Neural crest cell (in vitro differentiated cells): ENCODE data around the gene MEG3. TPM values are rescaled to one million over a fixed set of nuclear protein-coding genes. Genes with fewer than 3 reads are reported as not detected.

ENCODE experiments used
- DNase-seq: peaks from one replicate; pipeline ENCODE4 v3.0.0; 2021; ENCODE audit warnings: low read depth, mixed read lengths, low spot score
- H3K27ac Mint-ChIP-seq: one replicate; pipeline ENCODE4 v1.8.0; 2021; ENCODE audit warnings: mild to moderate bottlenecking, mixed read lengths; ENCODE audit not compliant: unreplicated experiment
- H3K27me3 Mint-ChIP-seq: 2 replicates; pipeline ENCODE4 v1.8.0; 2021; ENCODE audit warnings: low read depth, mild to moderate bottlenecking, mixed read lengths
- H3K36me3 Mint-ChIP-seq: 2 replicates; pipeline ENCODE4 v1.8.0; 2021; ENCODE audit warnings: low read depth, mild to moderate bottlenecking, mixed read lengths
- H3K4me1 Mint-ChIP-seq: 2 replicates; pipeline ENCODE4 v1.8.0; 2021; ENCODE audit warnings: mixed read lengths
- H3K4me3 Mint-ChIP-seq: one replicate; pipeline ENCODE4 v1.8.0; 2021; ENCODE audit warnings: mild to moderate bottlenecking, mixed read lengths
- H3K9me3 Mint-ChIP-seq: 2 replicates; pipeline ENCODE4 v1.8.0; 2021; ENCODE audit warnings: mixed read lengths
- total RNA-seq: library from RNA; stranded (reverse); gene quantifications from 2 replicates; pipeline ENCODE4 v1.2.1, GENCODE V29; 2021
- TF ChIP-seq, protein P1 (sequence below): fragments of 200-600 bp; sonication (generic); conservative IDR thresholded peaks from 2 replicates; pipeline ENCODE4 v1.5.0; 2021; ENCODE audit warnings: antibody characterized with exemption, mild to moderate bottlenecking

MEG3 gene
- total RNA-seq, 1 donor from 2014 or later: 1.0 TPM

DNA sequence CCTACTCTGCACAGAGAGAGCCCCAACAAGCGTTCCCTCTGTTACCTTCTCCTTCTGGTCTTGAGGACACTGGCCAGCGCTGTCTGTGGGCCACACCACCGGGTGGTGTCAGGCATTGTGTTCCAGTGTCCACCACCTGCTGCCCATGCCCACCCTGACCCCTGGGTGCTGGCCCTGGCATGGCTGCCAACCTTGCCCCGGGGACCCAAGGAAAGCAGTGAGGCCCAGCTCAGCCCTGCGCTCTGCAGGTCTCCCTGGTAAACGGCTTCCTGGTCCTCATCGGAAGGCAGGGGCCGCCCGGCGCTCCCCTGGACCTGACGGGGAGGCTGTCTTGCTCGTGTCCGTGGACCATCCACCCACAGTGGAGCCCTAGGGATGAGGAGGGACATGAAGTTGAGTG, 21.8 kb upstream of the MEG3 start:
- TF ChIP-seq, protein P1, sequence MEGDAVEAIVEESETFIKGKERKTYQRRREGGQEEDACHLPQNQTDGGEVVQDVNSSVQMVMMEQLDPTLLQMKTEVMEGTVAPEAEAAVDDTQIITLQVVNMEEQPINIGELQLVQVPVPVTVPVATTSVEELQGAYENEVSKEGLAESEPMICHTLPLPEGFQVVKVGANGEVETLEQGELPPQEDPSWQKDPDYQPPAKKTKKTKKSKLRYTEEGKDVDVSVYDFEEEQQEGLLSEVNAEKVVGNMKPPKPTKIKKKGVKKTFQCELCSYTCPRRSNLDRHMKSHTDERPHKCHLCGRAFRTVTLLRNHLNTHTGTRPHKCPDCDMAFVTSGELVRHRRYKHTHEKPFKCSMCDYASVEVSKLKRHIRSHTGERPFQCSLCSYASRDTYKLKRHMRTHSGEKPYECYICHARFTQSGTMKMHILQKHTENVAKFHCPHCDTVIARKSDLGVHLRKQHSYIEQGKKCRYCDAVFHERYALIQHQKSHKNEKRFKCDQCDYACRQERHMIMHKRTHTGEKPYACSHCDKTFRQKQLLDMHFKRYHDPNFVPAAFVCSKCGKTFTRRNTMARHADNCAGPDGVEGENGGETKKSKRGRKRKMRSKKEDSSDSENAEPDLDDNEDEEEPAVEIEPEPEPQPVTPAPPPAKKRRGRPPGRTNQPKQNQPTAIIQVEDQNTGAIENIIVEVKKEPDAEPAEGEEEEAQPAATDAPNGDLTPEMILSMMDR: no peak
- no peak for DNase-seq
- H3K27me3 Mint-ChIP-seq: no peaks in the 10 kb centered on the region
- peaks cover 1% of the 10 kb centered on the region for H3K36me3 Mint-ChIP-seq
- H3K4me1 Mint-ChIP-seq: peaks cover 19% of the 10 kb centered on the region
- no peaks in the 10 kb centered on the region for H3K9me3 Mint-ChIP-seq
- no peak overlapping the region for H3K27ac Mint-ChIP-seq
- no peak overlapping the region for H3K4me3 Mint-ChIP-seq

DNA sequence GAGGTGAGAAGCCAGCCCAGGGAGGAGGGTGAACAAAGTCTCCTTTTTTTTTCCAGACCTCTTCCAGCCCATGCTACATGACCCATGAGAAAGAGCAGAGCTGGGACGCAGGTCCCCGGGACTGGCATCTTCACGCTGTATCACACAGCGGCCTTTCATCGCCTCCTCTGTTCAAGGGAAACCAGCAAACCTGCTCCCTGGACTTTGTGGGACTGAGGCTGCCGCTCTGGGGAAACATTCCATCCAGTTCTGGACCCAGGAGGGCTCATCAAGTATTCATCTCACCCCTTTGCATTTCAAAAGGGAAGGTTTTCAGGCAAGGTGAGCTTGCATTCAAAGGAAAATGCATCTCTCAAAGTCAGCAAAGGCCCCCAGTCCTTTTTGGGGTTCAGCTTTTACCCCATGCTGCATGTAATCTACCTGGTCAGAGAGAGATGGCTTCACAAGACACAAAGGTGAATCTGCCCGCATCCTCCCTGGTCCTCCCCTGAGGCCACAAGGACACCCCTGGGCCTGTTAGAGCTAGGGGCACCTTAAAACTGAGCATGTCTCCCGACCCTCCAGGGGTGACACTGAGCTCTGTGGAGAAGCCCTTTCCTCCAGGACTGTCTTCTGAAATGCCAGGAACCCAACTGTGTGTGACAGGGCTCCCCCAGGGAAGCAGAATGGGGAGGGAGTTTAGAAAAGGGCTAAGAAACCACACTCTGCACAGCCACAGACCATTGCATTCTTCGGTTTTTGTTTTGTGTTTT, 21.2 kb upstream of the MEG3 start:
- TF ChIP-seq, protein P1: no peak
- Mint-ChIP-seq H3K9me3 (no peaks in the 10 kb centered on the region), H3K4me1 (peaks cover 13% of the 10 kb centered on the region), H3K36me3 (peaks cover 7% of the 10 kb centered on the region), H3K27ac (no peak overlapping the region), H3K27me3 (no peaks in the 10 kb centered on the region), H3K4me3 (no peak overlapping the region)
- DNase-seq: no peak

GRCh38 chr14:100806386-100806785, 19.5 kb upstream of the MEG3 start:
- TF ChIP-seq, protein P1: no peak
- Mint-ChIP-seq H3K9me3 (no peaks in the 10 kb centered on the region), H3K27me3 (no peaks in the 10 kb centered on the region), H3K4me3 (no peak overlapping the region), H3K4me1 (peaks cover 3% of the 10 kb centered on the region), H3K27ac (no peak overlapping the region), H3K36me3 (peaks cover 7% of the 10 kb centered on the region)
- DNase-seq: no peak

DNA sequence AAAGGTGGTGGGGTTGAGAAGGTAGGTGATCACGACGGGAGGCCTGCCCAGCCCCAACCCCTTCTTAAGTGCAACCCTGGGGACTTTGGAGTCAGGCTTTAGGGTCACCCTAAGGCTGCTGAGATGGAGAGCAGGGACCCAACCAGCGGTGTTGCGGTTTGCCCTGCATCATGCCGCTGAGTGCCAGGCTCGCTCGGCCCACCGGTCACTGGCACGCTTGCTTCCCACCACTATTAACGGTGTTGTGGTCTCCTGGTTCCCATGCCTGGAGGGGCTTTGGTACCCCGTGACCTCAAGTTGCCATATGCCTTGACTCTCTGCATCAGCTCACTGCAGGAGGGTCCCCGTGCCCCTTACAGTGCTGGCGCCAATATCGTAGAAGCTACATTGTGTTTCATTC, 18.4 kb upstream of the MEG3 start:
- Mint-ChIP-seq H3K4me1 (no peaks in the 10 kb centered on the region), H3K4me3 (no peak overlapping the region), H3K27ac (no peak overlapping the region), H3K9me3 (no peaks in the 10 kb centered on the region), H3K36me3 (peaks cover 10% of the 10 kb centered on the region), H3K27me3 (no peaks in the 10 kb centered on the region)
- no peak for DNase-seq
- TF ChIP-seq, protein P1: no peak

DNA sequence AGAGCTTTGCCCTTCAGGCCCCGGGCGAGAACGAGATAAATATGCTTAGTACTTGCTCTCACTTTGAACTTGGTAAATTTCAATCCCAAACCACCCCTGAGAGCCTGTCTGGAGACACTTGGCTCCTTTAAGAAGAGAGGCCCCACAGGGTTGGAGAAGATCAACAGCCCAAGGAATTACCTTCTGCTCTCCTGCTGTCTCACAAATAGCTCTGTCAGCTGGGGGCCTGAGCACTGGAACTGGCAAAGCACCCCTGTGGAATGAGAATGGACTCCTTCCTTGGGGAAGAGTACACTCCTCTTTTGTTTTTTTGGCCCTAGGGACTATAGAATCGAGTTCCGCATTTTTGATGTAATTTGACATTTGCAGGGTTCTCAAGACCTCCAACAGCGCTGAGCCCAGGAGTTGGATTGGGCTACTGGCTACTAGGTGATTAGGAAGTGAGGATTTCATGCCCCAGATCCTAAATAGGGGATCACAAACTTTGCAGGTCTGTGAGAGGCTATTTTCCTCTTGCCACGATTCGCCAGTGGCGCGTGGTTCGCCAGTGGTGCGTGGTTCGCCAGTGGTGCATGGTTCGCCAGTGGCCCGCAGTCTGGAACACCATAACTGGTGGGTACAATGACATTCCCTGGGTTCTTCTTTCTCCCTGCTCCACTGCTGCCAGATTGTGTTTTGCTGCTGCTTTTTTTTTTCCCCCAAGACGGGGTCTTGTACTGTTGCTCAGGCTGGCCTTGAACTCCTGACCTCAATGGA, 17.8 kb upstream of the MEG3 start:
- no peaks in the 10 kb centered on the region for H3K27me3 Mint-ChIP-seq
- no peaks in the 10 kb centered on the region for H3K9me3 Mint-ChIP-seq
- H3K36me3 Mint-ChIP-seq: peaks cover 10% of the 10 kb centered on the region
- TF ChIP-seq, protein P1: no peak
- no peak overlapping the region for H3K4me3 Mint-ChIP-seq
- DNase-seq: no peak
- H3K4me1 Mint-ChIP-seq: no peaks in the 10 kb centered on the region
- no peak overlapping the region for H3K27ac Mint-ChIP-seq
